GM19468 (cell line): ENCODE results near the gene TXNDC16.

Experiments
- ATAC-seq: cut with Tn5 transposase; IDR thresholded peaks from one replicate; pipeline ENCODE4 v1.9.1; 2021; ENCODE audit warnings: mild to moderate bottlenecking, moderate library complexity, moderate number of reproducible peaks; ENCODE audit not compliant: unreplicated experiment; ENCODE audit errors: extremely low read depth

TXNDC16 gene

GRCh38 chr14:52458721-52459085, 93.6 kb downstream of the TXNDC16 start:
- no peak for ATAC-seq

GRCh38 chr14:52457411-52457810, 94.9 kb downstream of the TXNDC16 start:
- ATAC-seq, result no peak

- ATAC-seq, result no peak
These were observed 96.8 kb downstream of the TXNDC16 start for GRCh38 chr14:52455291-52456088.

- ATAC-seq, result no peak
These were observed 105.1 kb downstream of the TXNDC16 start for GRCh38 chr14:52447236-52447635.

- no peak for ATAC-seq
These were observed 106.0 kb downstream of the TXNDC16 start for GRCh38 chr14:52446355-52446754.

GRCh38 chr14:52443506-52443905, 108.8 kb downstream of the TXNDC16 start:
- ATAC-seq, result no peak

- ATAC-seq, result no peak
These were observed 109.7 kb downstream of the TXNDC16 start for GRCh38 chr14:52442602-52443001.

GRCh38 chr14:52442166-52442565, 110.1 kb downstream of the TXNDC16 start:
- ATAC-seq, result no peak

- no peak for ATAC-seq
These were observed 112.8 kb downstream of the TXNDC16 start for GRCh38 chr14:52439476-52439875.

- ATAC-seq, result no peak
These were observed 117.3 kb downstream of the TXNDC16 start for GRCh38 chr14:52434955-52435354.

GRCh38 chr14:52430474-52430873, 121.8 kb downstream of the TXNDC16 start:
- no peak for ATAC-seq

GRCh38 chr14:52429451-52429850, 122.9 kb downstream of the TXNDC16 start:
- no peak for ATAC-seq

GRCh38 chr14:52427460-52427859, 124.8 kb downstream of the TXNDC16 start:
- ATAC-seq, result no peak

- no peak for ATAC-seq
These were observed 129.5 kb downstream of the TXNDC16 start for GRCh38 chr14:52422650-52423356.

- ATAC-seq, result no peak
These were observed 135.2 kb downstream of the TXNDC16 start for GRCh38 chr14:52417139-52417538.

GRCh38 chr14:52413729-52414408, 138.4 kb downstream of the TXNDC16 start:
- ATAC-seq, result no peak

- ATAC-seq, result no peak
These were observed 139.9 kb downstream of the TXNDC16 start for GRCh38 chr14:52412426-52412825.

- ATAC-seq, result no peak
These were observed 147.0 kb downstream of the TXNDC16 start for GRCh38 chr14:52405314-52405713.

GRCh38 chr14:52402812-52403526, 149.3 kb downstream of the TXNDC16 start:
- peak; percentile 21 for ATAC-seq

- no peak for ATAC-seq
These were observed 151.5 kb downstream of the TXNDC16 start for GRCh38 chr14:52400846-52401245.
